ELR (cell line): ENCODE results near the gene ECM2.

ENCODE experiments used
- DNase-seq: peaks from one replicate; pipeline ENCODE4 v3.0.0-alpha.2; 2015; ENCODE audit warnings: low read depth

The ECM2 gene

DNA sequence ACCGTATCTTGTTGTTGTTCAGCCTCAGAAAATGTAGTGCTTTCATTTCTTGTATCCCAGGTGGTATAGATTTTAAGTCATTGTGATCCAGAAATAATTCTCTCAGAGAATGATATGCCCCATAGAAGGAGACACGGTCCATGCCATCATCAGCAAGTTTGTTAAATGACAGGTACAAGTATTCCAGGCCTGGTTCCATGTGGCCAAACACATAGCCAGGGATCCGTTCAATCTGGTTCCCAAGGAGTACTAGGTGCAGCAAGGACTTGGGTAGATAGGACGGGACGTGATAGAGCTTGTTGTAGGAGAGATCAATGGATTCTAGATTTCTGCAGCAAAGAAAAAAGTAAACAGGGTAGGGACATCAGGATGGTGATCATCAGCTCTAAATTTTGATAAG lies 35.1 kb downstream of the ECM2 start:
- no peak for DNase-seq

- DNase-seq, result no peak
These were observed 36.1 kb downstream of the ECM2 start for GRCh38 chr9:92499701-92500100.

DNA sequence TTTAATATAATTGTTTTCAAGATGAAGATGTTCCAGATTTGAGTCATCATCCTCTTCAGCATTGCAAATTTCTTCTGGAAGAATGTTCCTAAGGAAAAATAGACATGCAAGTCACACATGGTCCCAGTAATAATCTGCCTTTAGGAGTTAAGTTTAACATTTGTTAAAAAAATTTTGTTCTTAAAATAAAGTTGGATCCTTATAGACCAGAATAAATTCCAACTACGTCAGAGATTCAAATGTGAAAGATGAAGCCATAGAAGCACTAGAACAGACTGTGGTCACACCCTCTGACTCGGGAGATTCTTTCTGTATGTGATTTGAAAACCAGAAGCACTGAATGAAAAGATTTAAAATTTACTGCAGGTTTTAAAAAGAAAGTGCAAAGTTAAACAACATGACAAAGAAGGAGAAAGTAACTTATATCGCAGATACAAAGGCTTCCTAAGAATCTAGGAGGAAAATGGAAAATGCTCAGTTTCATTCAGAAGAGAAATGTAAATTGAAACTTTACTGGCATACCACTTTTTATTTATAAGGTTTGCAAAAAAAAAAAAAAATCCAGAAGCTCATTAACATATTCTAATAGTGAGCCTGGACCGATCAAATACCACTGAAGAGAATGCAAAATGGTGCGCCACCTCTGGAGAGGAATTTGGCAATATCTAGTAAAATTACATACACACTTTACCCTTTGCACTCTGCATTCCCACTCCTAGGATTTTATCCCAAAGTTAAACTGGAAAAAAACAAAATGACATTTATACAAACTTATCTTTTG lies 39.2 kb downstream of the ECM2 start:
- DNase-seq, result no peak

- no peak for DNase-seq
These were observed 40.9 kb downstream of the ECM2 start for GRCh38 chr9:92494856-92495255.

DNA sequence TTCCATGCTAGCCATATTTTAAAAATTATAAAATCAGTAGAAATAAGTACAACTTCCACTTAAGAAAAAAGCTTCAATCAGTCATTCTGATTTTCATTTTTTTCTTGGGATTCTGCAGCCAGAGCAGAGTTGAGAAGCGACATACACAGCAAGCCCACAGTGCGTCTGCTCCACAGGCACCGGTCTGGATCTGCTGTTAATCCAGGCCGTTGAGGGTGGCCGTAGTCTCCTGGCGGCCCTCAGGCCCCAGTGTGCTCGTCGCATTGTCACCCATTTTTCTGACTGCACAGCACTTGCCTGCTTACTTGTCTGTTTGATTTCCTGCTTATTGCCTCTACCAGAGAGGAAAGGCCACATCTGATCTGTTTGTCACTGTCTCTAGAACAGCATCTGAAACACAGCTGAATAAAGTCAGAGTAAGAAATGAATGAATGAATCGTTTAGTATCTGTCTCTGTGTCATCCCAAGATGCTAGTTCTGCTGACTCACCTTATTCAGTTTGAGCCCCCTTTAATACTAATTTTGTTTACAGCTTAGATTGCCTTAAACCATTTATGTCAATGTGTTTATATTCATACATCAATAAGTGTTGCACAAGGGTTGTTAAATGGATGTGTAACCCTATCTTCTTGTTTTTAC lies 41.9 kb downstream of the ECM2 start:
- no peak for DNase-seq

GRCh38 chr9:92492781-92493401 lies 42.9 kb downstream of the ECM2 start:
- no peak for DNase-seq

- DNase-seq, result peak; percentile 79
These were observed 46.9 kb downstream of the ECM2 start for GRCh38 chr9:92488681-92489550.

- no peak for DNase-seq
These were observed 49.4 kb downstream of the ECM2 start for GRCh38 chr9:92486371-92486770.

DNA sequence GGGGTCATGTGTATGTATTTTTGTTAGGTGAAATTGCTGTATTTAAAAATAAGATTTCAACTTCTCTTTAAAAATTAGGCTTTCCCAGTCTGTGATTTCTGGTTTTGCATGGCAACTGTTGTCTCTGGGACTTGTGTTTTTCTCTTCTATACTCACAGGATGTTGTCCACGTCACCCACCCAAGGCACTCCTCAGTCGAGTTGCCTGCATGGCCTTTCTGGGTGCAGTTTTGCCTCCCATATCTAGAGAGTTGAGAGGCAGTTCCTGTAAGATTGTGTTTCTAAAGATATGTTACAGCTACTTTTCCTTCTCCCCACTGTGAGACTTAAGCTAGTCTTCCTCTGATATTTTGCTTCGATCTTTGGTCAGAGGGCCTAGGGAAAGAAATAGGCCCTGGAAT lies 51.2 kb downstream of the ECM2 start:
- DNase-seq, result no peak

- DNase-seq, result peak; percentile 54
These were observed 51.9 kb downstream of the ECM2 start for GRCh38 chr9:92483627-92484545.

- no peak for DNase-seq
These were observed 53.0 kb downstream of the ECM2 start for GRCh38 chr9:92482805-92483204.

DNA sequence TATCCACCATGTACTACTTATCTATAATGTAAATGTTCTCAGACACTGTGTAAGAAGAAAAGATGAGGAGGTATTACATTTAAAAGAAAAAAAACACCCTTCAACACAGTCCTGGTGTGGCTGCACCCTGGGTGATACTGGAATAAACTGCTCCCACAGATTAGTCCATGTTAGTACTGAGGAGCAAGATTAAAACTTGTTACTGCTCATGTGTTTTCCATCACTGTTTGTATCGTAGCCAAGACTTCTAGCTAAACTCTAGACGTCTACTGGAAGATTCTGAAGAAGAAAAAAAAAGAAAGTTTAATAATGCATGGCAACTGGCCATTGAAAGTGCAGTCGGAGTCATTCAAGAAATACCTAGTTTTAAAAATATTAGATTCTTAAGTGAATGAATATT lies 53.5 kb downstream of the ECM2 start, which contains the start of gene ASPN:
ASPN (minus strand) TSS at position 178 of the 400 bp plus-strand sequence.
- no peak for DNase-seq

GRCh38 chr9:92480986-92481633 lies 54.7 kb downstream of the ECM2 start:
- DNase-seq, result peak; percentile 68

- peak; percentile 24 for DNase-seq
These were observed 55.5 kb downstream of the ECM2 start for GRCh38 chr9:92480291-92480771.

GRCh38 chr9:92479346-92479745 lies 56.4 kb downstream of the ECM2 start:
- DNase-seq, result no peak

- no peak for DNase-seq
These were observed 57.0 kb downstream of the ECM2 start for GRCh38 chr9:92478783-92479182.

DNA sequence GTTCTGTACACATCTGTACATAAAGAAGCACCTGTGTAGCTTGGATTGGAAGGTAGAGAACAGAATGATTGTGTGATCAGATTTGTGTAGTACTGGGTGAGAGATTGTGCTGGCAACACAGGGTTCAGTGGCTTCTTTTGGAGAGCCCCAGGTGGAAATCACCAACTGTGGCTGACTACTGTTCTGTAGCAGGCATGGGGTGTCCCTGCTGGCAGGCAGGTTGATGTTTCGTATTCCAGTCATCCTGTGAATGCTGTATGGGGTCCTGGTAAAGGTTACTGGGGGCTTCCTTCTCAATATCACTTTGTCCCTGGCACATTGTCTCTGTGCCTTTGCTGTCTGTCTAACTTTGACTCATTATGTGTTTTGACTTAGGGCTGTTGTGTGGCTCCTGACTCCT lies 58.8 kb downstream of the ECM2 start:
- DNase-seq, result no peak

DNA sequence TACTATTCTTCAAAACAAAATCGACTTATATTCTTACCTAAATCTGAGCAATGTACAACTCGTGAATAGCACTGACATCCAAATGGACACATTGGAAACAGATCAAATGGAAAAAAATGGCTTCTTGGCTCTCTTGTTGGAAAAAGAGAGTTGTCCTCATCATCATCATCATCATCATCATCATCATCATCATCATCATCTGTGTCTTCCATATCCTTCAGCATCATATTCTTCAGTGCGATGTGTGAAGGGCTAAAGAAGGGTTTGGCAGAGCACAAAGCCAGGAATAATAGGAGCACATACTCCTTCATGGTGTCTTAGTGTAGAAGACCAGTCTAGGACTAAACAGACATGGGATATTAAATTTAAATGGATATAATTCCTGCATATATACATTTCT lies 61.2 kb downstream of the ECM2 start:
- DNase-seq, result no peak

GRCh38 chr9:92468206-92468605 lies 67.6 kb downstream of the ECM2 start:
- DNase-seq, result peak; percentile 52

DNA sequence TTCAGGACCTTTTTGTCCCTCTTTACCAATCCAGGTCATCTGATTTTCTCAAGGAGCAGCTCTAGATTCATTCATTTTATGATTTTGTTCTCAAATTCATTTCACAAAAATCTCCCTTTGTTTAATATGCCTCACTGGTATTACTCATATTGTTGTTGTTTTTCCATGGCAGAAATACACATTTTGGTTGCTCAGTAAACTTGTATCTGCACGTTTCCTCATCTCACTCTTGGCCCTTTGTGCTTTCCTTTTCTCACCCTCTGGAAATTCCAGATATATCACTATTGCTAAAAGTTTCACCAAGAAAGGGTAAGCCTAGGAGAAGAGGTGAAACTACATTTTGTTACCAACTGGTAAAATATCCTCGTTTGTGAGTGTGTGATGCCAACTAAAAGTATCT lies 68.3 kb downstream of the ECM2 start:
- DNase-seq, result no peak
